NT2/D1 (cell line): ENCODE results near the gene EMP2.

Experiments
- DNase-seq: peaks from one replicate; pipeline ENCODE4 v3.0.0-alpha.2; 2011; ENCODE audit warnings: low read depth, low spot score
- H3K27me3 ChIP-seq: 2 replicates; pipeline ENCODE4 v1.6.0; 2011; ENCODE audit warnings: mild to moderate bottlenecking; ENCODE audit not compliant: insufficient read length, insufficient read depth
- H3K36me3 ChIP-seq: 2 replicates; pipeline ENCODE4 v1.6.1; 2011; ENCODE audit warnings: mild to moderate bottlenecking, low read length, mixed read lengths; ENCODE audit not compliant: insufficient read depth, insufficient read length
- H3K4me1 ChIP-seq: 2 replicates; pipeline ENCODE4 v1.5.1; 2011; ENCODE audit not compliant: insufficient read depth, insufficient read length
- H3K4me3 ChIP-seq: 2 replicates; pipeline ENCODE4 v1.5.1; 2011; ENCODE audit warnings: low read depth; ENCODE audit not compliant: insufficient read length
- H3K9ac ChIP-seq: 2 replicates; pipeline ENCODE4 v1.6.0; 2011; ENCODE audit warnings: low read depth; ENCODE audit not compliant: insufficient read length
- H3K9me3 ChIP-seq: 2 replicates; pipeline ENCODE4 v1.5.1; 2011; ENCODE audit warnings: mild to moderate bottlenecking, low read length; ENCODE audit not compliant: insufficient read depth
- SUZ12 ChIP-seq: IDR thresholded peaks from 2 replicates; pipeline ENCODE4 v1.6.1; 2011; ENCODE audit not compliant: insufficient read length, insufficient read depth; ENCODE audit errors: extremely low read depth
- YY1 ChIP-seq: IDR thresholded peaks from 2 replicates; pipeline ENCODE4 v1.6.1; 2011; ENCODE audit not compliant: insufficient read length, insufficient read depth
- ZNF274 ChIP-seq: IDR thresholded peaks from 2 replicates; pipeline ENCODE4 v1.6.1; 2011; ENCODE audit warnings: mild to moderate bottlenecking, low read depth, low read length

Gene EMP2

GRCh38 chr16:10572611-10573010 is 7.8 kb downstream of the EMP2 start:
- no peak for DNase-seq
- Histone ChIP-seq H3K36me3 (peaks cover 3% of the 10 kb centered on the region), H3K9ac (no peak overlapping the region), H3K4me3 (no peak overlapping the region), H3K9me3 (no peaks in the 10 kb centered on the region), H3K27me3 (no peaks in the 10 kb centered on the region), H3K4me1 (peaks cover 14% of the 10 kb centered on the region)
- TF ChIP-seq ZNF274, result no peak
- no peak for TF ChIP-seq YY1
- TF ChIP-seq SUZ12, result no peak

- H3K36me3 ChIP-seq, result peaks cover 11% of the 10 kb centered on the region
- no peak for DNase-seq
- no peaks in the 10 kb centered on the region for H3K9me3 ChIP-seq
- peak overlapping the region; percentile 8 for H3K9ac ChIP-seq
- TF ChIP-seq SUZ12 (no peak), YY1 (no peak), ZNF274 (no peak)
- peaks cover 2% of the 10 kb centered on the region for H3K4me1 ChIP-seq
- H3K27me3 ChIP-seq, result no peaks in the 10 kb centered on the region
- H3K4me3 ChIP-seq, result no peak overlapping the region
Observed at GRCh38 chr16:10571354-10571753, 9.0 kb downstream of the EMP2 start.

GRCh38 chr16:10569621-10570020 is 10.8 kb downstream of the EMP2 start:
- TF ChIP-seq SUZ12, result no peak
- TF ChIP-seq ZNF274, result no peak
- no peak for TF ChIP-seq YY1
- no peak for DNase-seq
- Histone ChIP-seq H3K27me3 (no peaks in the 10 kb centered on the region), H3K36me3 (peaks cover 11% of the 10 kb centered on the region), H3K4me3 (no peak overlapping the region), H3K9me3 (no peaks in the 10 kb centered on the region; the same call in 1 of the 2 replicates), H3K4me1 (no peaks in the 10 kb centered on the region), H3K9ac (no peak overlapping the region)

- no peak for TF ChIP-seq SUZ12
- TF ChIP-seq YY1, result no peak
- no peak for TF ChIP-seq ZNF274
- Histone ChIP-seq H3K27me3 (no peaks in the 10 kb centered on the region), H3K9ac (no peak overlapping the region), H3K36me3 (peaks cover 11% of the 10 kb centered on the region), H3K9me3 (peaks cover 16% of the 10 kb centered on the region), H3K4me3 (no peak overlapping the region), H3K4me1 (no peaks in the 10 kb centered on the region)
- DNase-seq, result no peak
Observed at GRCh38 chr16:10566613-10567012, 13.8 kb downstream of the EMP2 start.

- no peaks in the 10 kb centered on the region for H3K4me1 ChIP-seq
- no peak overlapping the region for H3K4me3 ChIP-seq
- TF ChIP-seq SUZ12, result no peak
- no peak for TF ChIP-seq YY1
- TF ChIP-seq ZNF274, result no peak
- no peak overlapping the region for H3K9ac ChIP-seq
- H3K27me3 ChIP-seq, result no peaks in the 10 kb centered on the region
- no peak for DNase-seq
- H3K9me3 ChIP-seq, result peaks cover 16% of the 10 kb centered on the region
- peaks cover 11% of the 10 kb centered on the region for H3K36me3 ChIP-seq
Observed at GRCh38 chr16:10565167-10565566, 15.2 kb downstream of the EMP2 start.

GRCh38 chr16:10564591-10564990 is 15.8 kb downstream of the EMP2 start:
- H3K36me3 ChIP-seq, result peaks cover 11% of the 10 kb centered on the region
- H3K9ac ChIP-seq, result no peak overlapping the region
- H3K4me1 ChIP-seq, result no peaks in the 10 kb centered on the region
- H3K27me3 ChIP-seq, result no peaks in the 10 kb centered on the region
- TF ChIP-seq ZNF274 (no peak), SUZ12 (no peak), YY1 (no peak)
- DNase-seq, result no peak
- H3K9me3 ChIP-seq, result peaks cover 16% of the 10 kb centered on the region
- no peak overlapping the region for H3K4me3 ChIP-seq

- TF ChIP-seq SUZ12 (no peak), YY1 (no peak), ZNF274 (no peak)
- no peaks in the 10 kb centered on the region for H3K4me1 ChIP-seq
Observed at GRCh38 chr16:10562361-10562899, 18.0 kb downstream of the EMP2 start.

GRCh38 chr16:10561425-10561824 is 19.0 kb downstream of the EMP2 start:
- TF ChIP-seq YY1 (no peak), ZNF274 (no peak), SUZ12 (no peak)
- no peak for DNase-seq

More at GRCh38 chr16:10562361-10562899, 18.0 kb downstream of the EMP2 start:
- H3K36me3 ChIP-seq, result peaks cover 8% of the 10 kb centered on the region
- H3K9ac ChIP-seq, result no peak overlapping the region
- peaks cover 16% of the 10 kb centered on the region for H3K9me3 ChIP-seq
- DNase-seq, result no peak
- no peaks in the 10 kb centered on the region for H3K27me3 ChIP-seq
- H3K4me3 ChIP-seq, result no peak overlapping the region

More at GRCh38 chr16:10561425-10561824, 19.0 kb downstream of the EMP2 start:
- peaks cover 16% of the 10 kb centered on the region for H3K9me3 ChIP-seq
- H3K4me3 ChIP-seq, result no peak overlapping the region
- no peaks in the 10 kb centered on the region for H3K27me3 ChIP-seq
- H3K36me3 ChIP-seq, result peaks cover 2% of the 10 kb centered on the region
- no peaks in the 10 kb centered on the region for H3K4me1 ChIP-seq
- H3K9ac ChIP-seq, result no peak overlapping the region
